ENCODE data around the gene PRXL2B. TPM values are rescaled to one million over a fixed set of nuclear protein-coding genes. Genes with fewer than 3 reads are reported as not detected.

The PRXL2B gene
- total RNA-seq = 10 to 100 TPM; 40.0 to 41.9 TPM

GRCh38 chr1:2586154-2587070 is at the start of gene PRXL2B:
Gene PRXL2B (plus strand): TSS chr1:2586777. CDS start chr1:2586886, 109 bp downstream.
- ChIA-PET POLR2A (interaction anchor here (0.8 to 6.1 kb wide), 7 partner anchors 9 to 331 kb away, joined by 3 to 60 read pairs (median 9); partner anchors contain the start of genes PANK4, PEX10 and TNFRSF14), CTCF (interaction anchor here (1.0 to 4.1 kb wide), 8 partner anchors 25 to 173 kb away, joined by 3 to 20 read pairs (median 6); partner anchors contain the start of genes PANK4 and TNFRSF14)

GRCh38 chr1:2537784-2538115 is 48.8 kb upstream of the PRXL2B start:
- POLR2A ChIA-PET = no interaction called here

GRCh38 chr1:2538376-2538775 is 48.2 kb upstream of the PRXL2B start:
- POLR2A ChIA-PET = no interaction called here
- CTCF ChIA-PET = interaction anchor here (1.6 kb wide), 1 partner anchor 18 kb away, joined by 4 read pairs; the partner anchor contains the start of gene TNFRSF14

More at GRCh38 chr1:2537784-2538115, 48.8 kb upstream of the PRXL2B start:
- CTCF ChIA-PET = no interaction called here

- CTCF ChIA-PET = interaction anchor here (1.4 to 1.6 kb wide), 2 partner anchors 10 to 17 kb away, joined by 4 to 5 read pairs; partner anchors contain the start of gene TNFRSF14
- POLR2A ChIA-PET = no interaction called here
Measured at GRCh38 chr1:2538872-2539271, 47.7 kb upstream of the PRXL2B start.

GRCh38 chr1:2539312-2539907 is 47.2 kb upstream of the PRXL2B start:
- ChIA-PET CTCF (interaction anchor here (1.4 to 1.6 kb wide), 2 partner anchors 10 to 17 kb away, joined by 4 to 5 read pairs; partner anchors contain the start of gene TNFRSF14), POLR2A (no interaction called here)

GRCh38 chr1:2540816-2541492 is 45.6 kb upstream of the PRXL2B start:
- ChIA-PET POLR2A (no interaction called here), CTCF (interaction anchor here (1.2 to 2.1 kb wide), 2 partner anchors 9 to 125 kb away, joined by 4 to 5 read pairs; no protein-coding TSS in a partner anchor)

- ChIA-PET POLR2A (no interaction called here), CTCF (interaction anchor here (1.2 to 2.1 kb wide), 2 partner anchors 10 to 126 kb away, joined by 4 to 5 read pairs; no protein-coding TSS in a partner anchor)
Measured at GRCh38 chr1:2541619-2542245, 44.8 kb upstream of the PRXL2B start.

- CTCF ChIA-PET = interaction anchor here (1.2 to 1.4 kb wide), 2 partner anchors 15 to 19 kb away, joined by 3 read pairs; partner anchors contain the start of gene PANK4
- POLR2A ChIA-PET = no interaction called here
Measured at GRCh38 chr1:2542246-2542915, 44.2 kb upstream of the PRXL2B start.

GRCh38 chr1:2543543-2544092 is 43.0 kb upstream of the PRXL2B start:
- ChIA-PET POLR2A (interaction anchor here (0.7 kb wide), 1 partner anchor 13 kb away, joined by 4 read pairs; no protein-coding TSS in a partner anchor), CTCF (interaction anchor here (0.6 to 1.4 kb wide), 4 partner anchors 15 to 326 kb away, joined by 3 read pairs; partner anchors contain the start of gene PANK4)

GRCh38 chr1:2544093-2544874 is 42.3 kb upstream of the PRXL2B start:
- ChIA-PET CTCF (interaction anchor here (1.0 kb wide), 1 partner anchor 15 kb away, joined by 3 read pairs; no protein-coding TSS in a partner anchor), POLR2A (interaction anchor here (0.7 to 4.0 kb wide), 2 partner anchors 12 to 13 kb away, joined by 4 to 32 read pairs; partner anchors contain the start of gene TNFRSF14)

GRCh38 chr1:2544875-2545640 is 41.5 kb upstream of the PRXL2B start:
- POLR2A ChIA-PET = interaction anchor here (0.7 to 4.5 kb wide), 7 partner anchors 11 to 154 kb away, joined by 3 to 46 read pairs (median 5); partner anchors contain the start of genes MORN1, PANK4, PRXL2B and RER1
- CTCF ChIA-PET = interaction anchor here (0.8 to 4.3 kb wide), 3 partner anchors 10 to 41 kb away, joined by 3 to 42 read pairs (median 3); partner anchors contain the start of gene PANK4

- ChIA-PET POLR2A (interaction anchor here (0.7 to 4.5 kb wide), 8 partner anchors 10 to 154 kb away, joined by 3 to 46 read pairs (median 4); partner anchors contain the start of genes MORN1, PANK4, PRXL2B and RER1), CTCF (interaction anchor here (0.6 to 4.3 kb wide), 7 partner anchors 11 to 133 kb away, joined by 3 to 42 read pairs (median 5); partner anchors contain the start of genes PANK4 and PEX10)
Measured at GRCh38 chr1:2545754-2546514, 40.6 kb upstream of the PRXL2B start.

- CTCF ChIA-PET = interaction anchor here (0.7 to 4.3 kb wide), 13 partner anchors 10 to 352 kb away, joined by 3 to 42 read pairs (median 6); partner anchors contain the start of genes FAAP20, PANK4, PRXL2B and TNFRSF14
- POLR2A ChIA-PET = interaction anchor here (0.7 to 4.5 kb wide), 12 partner anchors 10 to 155 kb away, joined by 3 to 46 read pairs (median 6); partner anchors contain the start of genes MORN1, PANK4, PRXL2B and RER1
Measured at GRCh38 chr1:2546515-2547209, 39.9 kb upstream of the PRXL2B start.

Data from activated CD8-positive, alpha-beta memory T cell treated with anti-CD3 and anti-CD28 coated beads for 36 hours (primary cell).